HG03432 (cell line): ENCODE data around the gene CCR5.
"Not testable (repeated sequence)": the region's sequence is repeated elsewhere in the genome, so short reads cannot be mapped to it uniquely, and the experiment has no call there.

Experiments used
- ATAC-seq: cut with Tn5 transposase; IDR thresholded peaks from one replicate; pipeline ENCODE4 v1.9.1; 2021; ENCODE audit warnings: mild to moderate bottlenecking, moderate library complexity; ENCODE audit not compliant: unreplicated experiment

CCR5 gene

DNA sequence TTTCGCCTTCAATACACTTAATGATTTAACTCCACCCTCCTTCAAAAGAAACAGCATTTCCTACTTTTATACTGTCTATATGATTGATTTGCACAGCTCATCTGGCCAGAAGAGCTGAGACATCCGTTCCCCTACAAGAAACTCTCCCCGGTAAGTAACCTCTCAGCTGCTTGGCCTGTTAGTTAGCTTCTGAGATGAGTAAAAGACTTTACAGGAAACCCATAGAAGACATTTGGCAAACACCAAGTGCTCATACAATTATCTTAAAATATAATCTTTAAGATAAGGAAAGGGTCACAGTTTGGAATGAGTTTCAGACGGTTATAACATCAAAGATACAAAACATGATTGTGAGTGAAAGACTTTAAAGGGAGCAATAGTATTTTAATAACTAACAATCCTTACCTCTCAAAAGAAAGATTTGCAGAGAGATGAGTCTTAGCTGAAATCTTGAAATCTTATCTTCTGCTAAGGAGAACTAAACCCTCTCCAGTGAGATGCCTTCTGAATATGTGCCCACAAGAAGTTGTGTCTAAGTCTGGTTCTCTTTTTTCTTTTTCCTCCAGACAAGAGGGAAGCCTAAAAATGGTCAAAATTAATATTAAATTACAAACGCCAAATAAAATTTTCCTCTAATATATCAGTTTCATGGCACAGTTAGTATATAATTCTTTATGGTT, at the start of gene CCR5:
Gene CCR5, plus strand, starts transcription at position 108 of the 680 bp plus-strand sequence. CDS start 1,957 bp downstream, outside the sequence.
- no peak for ATAC-seq

DNA sequence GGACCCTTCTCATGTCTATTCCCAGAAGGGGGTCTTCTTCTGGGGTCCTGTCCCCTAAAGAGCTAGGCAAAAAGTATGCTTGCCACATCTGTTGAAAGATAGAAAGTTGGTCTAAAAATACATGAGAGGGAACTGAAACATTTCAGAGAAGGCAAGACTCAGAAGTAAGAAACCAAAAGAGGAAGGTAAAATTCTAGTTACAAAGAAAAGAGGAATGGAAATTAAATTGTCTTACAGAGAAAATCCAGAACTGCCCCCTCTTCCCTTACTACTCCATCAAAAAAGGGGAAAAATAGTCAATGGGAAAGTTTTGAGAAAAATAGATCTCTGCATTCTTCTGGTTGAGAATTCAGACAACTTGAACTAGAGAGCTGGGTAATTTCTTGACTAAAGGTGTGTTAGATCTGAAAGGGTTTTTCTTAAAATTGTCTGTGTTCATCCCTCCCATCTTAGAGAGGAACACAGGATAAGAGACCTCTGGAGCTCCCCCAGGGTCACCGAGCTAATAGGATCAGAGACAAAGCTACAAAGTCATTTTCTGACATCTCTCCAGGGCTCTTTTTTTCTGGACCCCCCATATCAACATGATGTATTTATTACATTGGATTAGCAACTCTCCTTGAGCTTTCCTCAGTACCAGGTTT, 49.2 kb upstream of the CCR5 start:
- ATAC-seq = no peak

DNA sequence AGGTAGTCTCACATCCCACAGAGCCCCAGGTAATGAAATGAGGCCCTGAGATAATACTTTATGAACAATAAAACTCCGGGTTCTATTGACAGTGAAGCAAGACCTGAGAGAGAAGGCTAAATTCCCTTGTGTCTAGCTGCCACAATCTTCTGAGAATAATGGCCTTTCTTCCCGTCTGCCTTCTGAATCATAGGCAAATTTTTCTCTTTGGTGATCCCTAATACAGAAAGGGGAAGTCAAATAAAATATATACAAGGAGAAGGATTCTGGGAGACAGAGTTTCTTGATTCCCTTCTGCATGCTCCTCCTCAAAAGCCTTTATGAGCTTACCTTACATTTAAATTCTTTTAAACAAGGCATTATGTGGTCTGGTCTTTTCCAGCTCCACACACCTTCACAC, 46.7 kb upstream of the CCR5 start:
- ATAC-seq = no peak

DNA sequence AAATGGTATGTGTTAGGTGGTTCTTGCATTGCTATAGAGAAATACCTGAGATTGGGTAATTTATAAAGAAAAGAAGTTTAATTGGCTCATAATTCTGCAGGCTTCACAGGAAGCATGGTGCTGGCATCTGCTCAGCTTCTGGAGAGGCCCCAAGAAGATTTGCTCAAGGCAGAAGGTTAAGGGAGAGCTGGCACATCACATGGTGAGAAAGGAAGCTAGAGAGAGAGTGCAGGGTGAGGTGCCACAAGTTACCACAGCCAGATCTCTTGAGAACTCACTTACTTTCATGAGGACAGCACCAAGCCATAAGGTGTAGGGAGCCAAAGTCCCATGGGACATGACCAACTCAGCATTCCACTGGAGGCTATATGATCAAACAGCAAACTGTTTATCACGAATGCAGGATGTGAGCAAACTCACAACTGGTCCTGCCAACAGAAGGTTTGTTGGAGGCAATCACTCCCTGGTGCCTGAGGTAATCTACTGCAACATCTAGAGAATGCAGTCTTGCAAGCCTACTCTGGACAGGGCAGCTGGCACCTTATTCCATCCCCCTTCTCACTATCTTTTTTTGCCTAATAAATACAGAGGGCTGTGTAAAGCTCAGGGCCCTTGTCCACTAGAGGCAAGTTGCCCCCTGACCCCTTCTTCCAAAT, 45.0 kb upstream of the CCR5 start:
- no peak for ATAC-seq

DNA sequence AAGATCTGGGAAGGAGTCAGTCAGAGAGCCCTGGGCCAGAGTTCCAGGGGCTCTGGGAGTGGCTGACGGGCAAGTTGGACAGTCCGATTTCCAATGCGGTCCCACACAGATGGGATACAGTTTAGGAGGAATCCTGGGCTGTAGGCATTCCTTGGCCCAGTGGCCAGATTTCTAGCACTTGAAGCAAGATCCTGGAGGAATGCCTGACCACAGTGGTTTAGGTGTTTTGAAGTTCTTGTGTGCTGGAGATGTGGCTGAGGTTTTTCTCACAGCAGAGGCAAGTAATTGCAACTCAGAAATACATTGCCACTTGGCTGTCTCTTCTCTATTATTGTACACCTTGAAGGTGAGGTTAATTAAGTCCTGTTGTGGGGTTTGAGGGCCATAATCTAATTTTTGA, 40.1 kb upstream of the CCR5 start:
- ATAC-seq = not testable (repeated sequence)

DNA sequence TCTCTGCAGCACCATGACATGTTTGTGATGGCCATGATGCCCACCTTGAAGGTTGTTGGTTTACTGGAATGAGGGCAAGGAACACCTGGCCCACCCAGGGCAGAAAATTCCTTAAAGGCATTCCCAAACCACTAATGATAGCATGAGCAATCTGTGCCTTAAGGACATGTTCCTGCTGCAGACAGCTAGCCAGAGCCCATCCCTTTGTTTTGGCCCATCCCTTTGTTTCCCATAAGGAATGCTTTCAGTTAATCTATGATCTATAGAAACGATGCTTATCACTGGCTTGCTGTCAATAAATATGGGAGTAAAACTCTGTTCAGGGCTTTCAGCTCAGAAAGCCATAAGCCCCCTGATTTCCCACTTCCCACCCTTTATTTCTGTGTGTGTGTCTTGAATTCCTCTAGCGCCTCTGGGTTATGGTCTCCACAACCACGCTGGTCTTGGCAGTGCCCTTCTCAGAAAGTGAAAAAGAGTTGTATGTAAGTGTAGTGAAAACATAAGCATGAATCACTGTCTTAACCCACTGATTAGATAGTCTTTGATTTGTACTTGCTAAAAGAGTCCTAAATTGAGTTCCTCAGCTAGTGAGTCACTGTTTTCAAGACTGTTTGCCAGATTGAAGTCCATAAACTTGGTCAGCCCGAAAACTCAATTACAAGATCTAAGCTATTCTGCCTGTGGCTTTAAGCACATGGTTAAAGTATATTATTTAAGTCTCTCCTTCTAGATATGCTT, 35.8 kb upstream of the CCR5 start:
- no peak for ATAC-seq

DNA sequence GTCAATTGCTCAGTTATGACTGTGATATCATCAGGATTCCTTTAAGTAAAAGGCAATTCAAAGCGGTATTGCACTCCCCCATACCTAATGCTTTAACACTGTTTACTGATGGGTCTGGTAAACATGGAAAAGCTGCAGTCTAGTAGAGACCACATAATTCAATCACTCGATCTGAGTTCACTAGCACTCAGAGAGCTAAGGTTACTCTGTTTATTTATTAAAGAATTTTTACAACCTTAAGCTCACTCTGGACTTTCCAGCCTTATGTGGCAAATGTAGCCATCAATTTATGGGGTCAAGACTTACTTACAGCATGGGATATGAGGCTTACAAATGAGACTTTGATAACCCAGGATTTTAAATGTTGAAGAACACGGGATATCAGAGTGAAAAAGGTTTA, 35.2 kb upstream of the CCR5 start:
- no peak for ATAC-seq

DNA sequence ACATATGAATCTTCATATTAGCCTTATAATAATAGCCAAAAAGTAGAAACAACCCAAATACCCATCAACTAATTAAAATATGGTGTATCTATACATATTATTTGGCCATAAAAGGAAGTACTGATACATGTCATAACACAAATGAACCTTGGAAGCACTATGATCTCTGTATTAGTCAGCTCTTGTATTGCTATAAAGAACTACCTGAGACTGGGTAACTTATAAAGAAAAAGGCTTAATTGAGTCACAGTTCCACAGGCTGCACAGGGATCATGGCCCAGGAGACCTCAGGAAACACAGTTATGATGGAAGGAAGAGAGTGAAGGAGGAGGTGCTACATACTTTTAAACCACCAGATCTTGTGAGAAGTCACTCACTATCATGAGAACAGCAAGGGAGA, 32.8 kb upstream of the CCR5 start:
- ATAC-seq = no peak

DNA sequence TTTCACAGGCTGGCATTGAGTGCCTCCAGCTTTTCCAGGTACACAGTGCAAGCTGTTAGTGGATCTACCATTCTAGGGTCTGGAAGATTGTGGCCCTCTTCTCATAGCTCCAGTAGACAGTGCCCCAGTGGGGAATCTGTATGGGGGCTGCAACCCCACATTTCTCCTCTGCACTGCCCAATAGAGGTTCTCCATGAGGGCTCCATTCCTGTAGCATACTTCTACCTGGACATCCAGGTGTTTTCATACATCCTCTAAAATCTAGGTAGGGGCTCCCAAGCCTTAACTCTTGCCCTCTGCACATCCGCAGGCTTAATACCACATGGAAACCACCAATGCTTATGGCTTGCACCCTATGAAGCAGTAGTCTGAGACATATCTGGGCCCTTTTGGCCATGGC, 31.9 kb upstream of the CCR5 start:
- ATAC-seq = no peak

DNA sequence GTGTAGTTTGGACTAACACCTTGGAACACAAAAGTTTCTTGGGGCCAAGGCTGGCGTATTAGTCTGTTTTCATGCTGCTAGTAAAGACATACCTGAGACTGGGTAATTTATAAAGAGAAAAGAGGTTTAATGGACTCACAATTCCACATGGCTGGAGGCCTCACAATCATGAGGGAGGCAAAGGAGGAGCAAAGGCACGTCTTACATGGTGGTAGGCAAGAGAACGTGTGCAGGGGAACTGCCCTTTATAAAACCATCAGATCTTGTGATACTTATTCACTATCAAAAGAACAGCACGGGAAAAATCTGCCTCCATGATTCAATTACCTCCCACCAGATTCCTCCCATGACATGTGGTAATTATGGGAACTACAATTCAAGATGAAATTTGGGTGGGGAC, 26.3 kb upstream of the CCR5 start:
- ATAC-seq = no peak

DNA sequence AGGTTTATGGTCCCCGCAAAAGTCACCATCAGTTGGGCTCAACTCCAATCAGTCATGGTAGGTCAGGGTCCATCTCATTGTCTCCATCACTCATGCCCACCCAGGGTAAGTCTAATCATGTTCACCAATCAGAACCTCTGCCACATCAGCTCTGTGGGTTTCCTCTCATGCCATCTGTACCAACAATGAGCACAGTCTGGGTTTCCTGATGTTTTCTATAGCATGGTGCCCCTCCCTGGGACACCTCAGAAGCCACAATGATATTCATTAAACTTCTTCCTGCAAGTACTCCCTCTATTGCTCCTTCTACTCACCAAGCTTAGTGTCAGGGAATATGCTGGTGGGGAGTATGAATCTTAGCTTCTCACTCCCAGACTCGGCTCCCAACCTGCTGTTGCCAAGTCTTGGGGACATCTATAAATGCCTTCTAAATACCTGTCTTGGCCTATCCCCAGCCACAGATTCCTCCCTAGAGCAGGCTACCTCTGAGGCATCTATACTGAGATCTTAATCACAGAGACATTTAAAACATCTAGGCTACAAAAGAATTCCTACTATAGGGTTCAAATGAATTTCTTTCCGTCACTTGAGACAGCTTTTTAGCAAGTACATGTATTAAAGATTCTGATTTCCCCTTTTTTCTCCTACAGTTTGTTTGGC, 21.8 kb upstream of the CCR5 start:
- ATAC-seq = no peak

DNA sequence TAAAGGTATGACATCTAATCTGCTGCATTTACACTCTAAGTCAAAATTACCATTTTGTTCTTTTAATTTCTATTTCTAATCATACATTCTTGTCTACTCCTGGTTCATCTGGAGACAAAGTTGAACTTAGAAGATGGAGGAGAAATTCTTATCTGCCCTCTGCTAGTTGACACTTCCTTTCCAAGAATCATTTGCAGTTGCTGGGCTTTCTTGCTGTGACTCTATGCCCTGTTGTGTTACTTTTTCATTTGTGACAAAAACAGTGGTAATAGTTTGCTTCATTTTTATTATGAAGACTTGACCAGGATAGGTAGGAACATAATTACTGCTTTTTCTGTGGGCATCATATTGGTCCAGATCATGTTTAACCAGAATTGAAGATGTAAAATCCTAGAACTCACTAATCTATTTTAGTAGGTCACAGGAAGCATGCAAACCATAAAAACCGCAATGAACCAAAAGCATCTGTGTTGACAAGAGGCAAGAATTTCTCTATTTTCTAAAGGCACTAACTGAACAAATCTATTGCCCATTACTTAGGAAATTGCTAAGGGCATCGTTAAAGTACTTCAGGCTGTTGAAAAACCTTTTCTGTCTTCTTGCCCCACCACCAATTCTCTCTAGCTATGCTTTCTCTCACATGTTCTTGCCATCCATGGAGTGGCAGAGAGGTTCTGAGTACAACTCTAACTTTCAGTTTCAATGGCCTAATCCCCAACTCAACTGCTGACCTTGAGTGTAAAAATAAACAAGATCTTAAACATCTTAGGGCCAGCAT, 21.1 kb upstream of the CCR5 start:
- peak; percentile 67 for ATAC-seq

DNA sequence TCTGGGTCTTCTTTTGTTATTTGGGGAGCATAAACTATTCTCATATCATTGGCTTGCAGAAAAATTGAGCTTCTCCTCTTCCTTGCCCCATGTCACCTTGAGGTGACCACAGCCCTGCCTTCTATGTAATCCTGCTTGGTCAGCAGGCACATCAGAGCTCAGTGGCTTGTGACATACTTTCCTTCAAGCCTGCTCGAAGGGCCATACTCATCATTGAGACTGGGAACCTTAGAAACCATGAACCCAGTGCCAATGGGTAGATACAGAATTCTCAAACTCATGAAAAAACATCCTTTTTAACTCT, 20.5 kb upstream of the CCR5 start:
- peak; percentile 32 for ATAC-seq

DNA sequence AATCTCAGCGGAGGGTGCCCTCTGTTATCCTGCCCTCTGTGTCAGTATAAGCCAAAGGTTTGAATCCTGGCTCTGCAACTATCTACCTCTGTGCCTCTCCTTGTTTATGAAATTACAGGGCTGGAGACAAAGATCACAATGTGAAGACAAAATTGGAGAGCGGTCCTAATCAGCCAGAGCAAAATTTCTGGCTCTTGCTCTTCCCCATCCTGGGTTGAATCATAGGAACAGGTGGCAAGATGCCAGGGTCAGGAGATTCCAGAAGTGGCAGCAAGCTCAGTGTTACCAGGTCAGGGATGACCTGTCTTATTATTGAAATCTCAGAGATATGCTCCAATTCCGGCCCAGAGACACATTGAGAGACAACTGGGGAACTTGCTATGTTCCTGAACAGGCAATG, 19.1 kb upstream of the CCR5 start:
- no peak for ATAC-seq

DNA sequence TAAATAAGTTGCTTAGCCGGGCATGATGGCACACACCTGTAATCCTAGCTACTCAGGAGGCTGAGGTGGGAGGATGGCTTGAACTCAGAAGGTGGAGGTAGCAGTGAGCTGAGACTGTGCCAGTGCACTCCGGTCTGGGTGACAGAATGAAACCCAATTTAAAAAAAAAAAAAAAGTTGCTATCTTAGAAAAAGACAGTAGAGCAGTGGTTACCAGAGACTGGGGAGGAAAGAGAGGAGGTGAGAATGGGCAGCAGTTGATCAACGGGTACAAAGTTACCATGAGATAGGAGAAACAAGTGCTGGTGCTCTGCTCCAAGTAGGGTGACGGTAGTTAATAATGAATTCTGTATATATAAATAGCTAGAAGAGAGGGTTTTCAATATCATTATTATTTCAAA, 17.7 kb upstream of the CCR5 start:
- no peak for ATAC-seq

DNA sequence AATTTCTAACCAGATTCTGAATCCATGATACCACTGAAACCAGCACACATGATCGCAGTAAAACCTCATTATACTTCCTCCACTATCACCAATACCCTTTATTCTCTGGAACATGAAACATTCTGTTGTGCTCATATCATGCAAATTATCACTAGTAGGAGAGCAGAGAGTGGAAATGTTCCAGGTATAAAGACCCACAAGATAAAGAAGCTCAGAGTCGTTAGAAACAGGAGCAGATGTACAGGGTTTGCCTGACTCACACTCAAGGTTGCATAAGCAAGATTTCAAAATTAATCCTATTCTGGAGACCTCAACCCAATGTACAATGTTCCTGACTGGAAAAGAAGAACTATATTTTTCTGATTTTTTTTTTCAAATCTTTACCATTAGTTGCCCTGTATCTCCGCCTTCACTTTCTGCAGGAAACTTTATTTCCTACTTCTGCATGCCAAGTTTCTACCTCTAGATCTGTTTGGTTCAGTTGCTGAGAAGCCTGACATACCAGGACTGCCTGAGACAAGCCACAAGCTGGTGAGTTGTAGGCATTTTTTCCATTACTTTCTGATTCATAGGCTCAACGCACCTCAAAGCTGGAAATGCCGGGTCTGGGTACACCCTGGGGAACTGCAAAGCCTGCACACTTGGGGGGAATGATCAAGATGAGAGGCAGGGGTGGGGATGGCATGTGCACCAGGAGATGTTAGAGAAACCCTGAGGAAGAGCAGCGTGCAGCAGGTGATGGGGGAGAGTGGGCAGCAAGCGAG, 16.9 kb upstream of the CCR5 start, which contains the start of gene CCR2:
Gene CCR2, plus strand, starts transcription at position 465 of the 764 bp plus-strand sequence. CDS start 3,417 bp downstream, outside the sequence.
- no peak for ATAC-seq

DNA sequence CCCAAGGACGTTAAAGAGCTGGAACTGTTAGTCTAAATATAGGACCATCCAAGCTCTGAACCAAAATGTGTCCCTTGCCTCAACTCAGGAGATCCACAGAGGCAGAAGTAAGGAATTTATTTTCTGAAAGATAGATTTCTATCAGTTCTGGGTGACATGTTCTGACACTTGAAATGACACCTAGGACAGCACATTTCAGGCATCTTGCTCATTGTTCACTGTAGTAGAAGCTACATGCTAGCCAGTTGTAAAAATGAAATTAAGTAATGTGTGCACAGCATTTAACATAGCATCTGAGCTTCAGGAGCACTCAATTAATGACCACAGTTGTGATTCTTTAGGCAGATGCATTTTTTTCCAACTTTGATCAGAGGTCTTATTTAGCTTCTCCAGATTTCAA, 16.3 kb upstream of the CCR5 start:
- ATAC-seq = no peak

DNA sequence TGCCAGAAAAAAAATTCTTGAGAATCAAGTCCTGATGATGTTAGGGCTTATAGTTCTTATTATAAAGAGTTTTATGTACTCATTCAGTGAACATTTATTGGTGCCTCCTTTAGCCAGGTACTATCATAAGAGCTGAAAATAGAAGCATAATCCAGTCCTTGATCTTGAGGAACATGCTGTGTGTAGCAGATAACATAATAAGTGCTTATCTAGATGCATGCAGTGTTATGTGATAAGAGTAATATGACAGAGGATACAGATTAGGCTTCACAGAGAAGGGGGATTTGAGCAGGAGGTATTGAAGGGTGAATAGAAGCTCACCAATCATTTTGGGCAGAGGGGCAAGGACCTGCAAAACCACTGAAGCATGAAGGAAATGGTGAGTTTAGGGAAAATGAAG, 15.8 kb upstream of the CCR5 start:
- ATAC-seq = no peak

DNA sequence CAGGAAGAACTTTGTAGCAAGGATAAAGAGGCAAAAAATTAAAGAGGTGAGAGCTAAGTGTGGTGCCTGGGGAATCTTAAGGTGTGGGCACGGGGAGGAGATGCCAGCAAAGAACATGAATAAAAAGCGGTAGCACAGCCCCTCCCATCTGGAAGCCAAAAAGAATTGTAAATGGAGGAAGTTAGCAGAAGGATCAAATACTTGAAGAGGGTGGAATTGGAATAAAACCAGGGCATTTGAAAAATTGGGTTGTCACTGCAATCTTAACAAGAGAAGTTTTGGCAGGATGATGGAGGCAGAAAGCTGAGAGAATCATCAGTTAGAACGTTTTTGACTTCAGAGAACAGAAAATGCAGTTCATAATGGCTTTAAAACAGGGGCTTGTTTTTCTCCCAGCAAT, 14.5 kb upstream of the CCR5 start:
- no peak for ATAC-seq

DNA sequence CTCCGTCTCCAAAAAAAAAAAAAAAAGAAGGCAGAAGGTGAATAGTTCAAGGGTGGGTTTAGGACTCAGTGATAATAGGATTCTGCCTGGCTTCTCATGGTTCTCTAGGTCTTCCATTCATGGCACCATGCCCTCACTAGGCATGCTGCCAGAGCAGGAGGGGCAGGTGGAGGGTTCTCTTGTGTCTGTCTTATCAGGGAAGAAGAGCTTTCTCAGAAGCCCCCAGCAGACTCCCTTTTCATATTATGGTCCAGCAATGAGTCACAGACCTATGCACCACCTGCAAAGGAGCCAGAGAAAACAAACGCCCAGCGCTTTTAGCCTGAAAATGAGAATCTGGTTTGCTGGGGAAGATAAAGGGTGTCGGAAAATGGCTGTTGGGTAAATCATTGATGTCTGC, 13.8 kb upstream of the CCR5 start:
- no peak for ATAC-seq
